HG02678 (cell line): ENCODE measurements around the gene KCNAB1.
"Not testable (repeated sequence)": the region's sequence is repeated elsewhere in the genome, so short reads cannot be mapped to it uniquely, and the experiment has no call there.

Experiments
- ATAC-seq: cut with Tn5 transposase; IDR thresholded peaks from one replicate; pipeline ENCODE4 v1.9.1; 2021; ENCODE audit warnings: mild to moderate bottlenecking, moderate library complexity; ENCODE audit not compliant: unreplicated experiment

KCNAB1 gene

GRCh38 chr3:156175570-156175969 is 55.2 kb downstream of the KCNAB1 start:
- no peak for ATAC-seq

- ATAC-seq = no peak
Measured at GRCh38 chr3:156176048-156176447, 55.7 kb downstream of the KCNAB1 start.

- ATAC-seq = no peak
Measured at GRCh38 chr3:156176629-156177210, 56.3 kb downstream of the KCNAB1 start.

GRCh38 chr3:156180077-156180476 is 59.7 kb downstream of the KCNAB1 start:
- ATAC-seq = no peak

- no peak for ATAC-seq
Measured at GRCh38 chr3:156181509-156181908, 61.1 kb downstream of the KCNAB1 start.

- ATAC-seq = no peak
Measured at GRCh38 chr3:156183396-156183795, 63.0 kb downstream of the KCNAB1 start.

- no peak for ATAC-seq
Measured at GRCh38 chr3:156184156-156184555, 63.8 kb downstream of the KCNAB1 start.

GRCh38 chr3:156187146-156187769 is 66.9 kb downstream of the KCNAB1 start:
- no peak for ATAC-seq

GRCh38 chr3:156188757-156189156 is 68.4 kb downstream of the KCNAB1 start:
- no peak for ATAC-seq

GRCh38 chr3:156189927-156190326 is 69.5 kb downstream of the KCNAB1 start:
- ATAC-seq = no peak

GRCh38 chr3:156194945-156195344 is 74.6 kb downstream of the KCNAB1 start:
- ATAC-seq = not testable (repeated sequence)

- ATAC-seq = not testable (repeated sequence)
Measured at GRCh38 chr3:156197152-156197551, 76.8 kb downstream of the KCNAB1 start.

GRCh38 chr3:156201411-156202405 is 81.3 kb downstream of the KCNAB1 start:
- ATAC-seq = no peak

- no peak for ATAC-seq
Measured at GRCh38 chr3:156206157-156206556, 85.8 kb downstream of the KCNAB1 start.

GRCh38 chr3:156207802-156208685 is 87.7 kb downstream of the KCNAB1 start:
- no peak for ATAC-seq

GRCh38 chr3:156209631-156210335 is 89.4 kb downstream of the KCNAB1 start:
- ATAC-seq = no peak

GRCh38 chr3:156211583-156211982 is 91.2 kb downstream of the KCNAB1 start:
- ATAC-seq = no peak

- ATAC-seq = no peak
Measured at GRCh38 chr3:156214676-156215075, 94.3 kb downstream of the KCNAB1 start.

GRCh38 chr3:156215751-156216150 is 95.4 kb downstream of the KCNAB1 start:
- no peak for ATAC-seq

- no peak for ATAC-seq
Measured at GRCh38 chr3:156216216-156216615, 95.8 kb downstream of the KCNAB1 start.
